Neuron (in vitro differentiated cells): Measurements from ENCODE around the gene COL12A1.

ENCODE experiments used
- H2AFZ ChIP-seq: one replicate; pipeline ENCODE4 v1.6.1; 2013; ENCODE audit warnings: low read depth, mild to moderate bottlenecking, inconsistent platforms, low read length, moderate library complexity
- H3K27me3 ChIP-seq: one replicate; pipeline ENCODE4 v1.6.1; 2013; ENCODE audit warnings: low read length; ENCODE audit not compliant: insufficient read depth
- H3K36me3 ChIP-seq: one replicate; pipeline ENCODE4 v1.6.1; 2013; ENCODE audit warnings: low read length; ENCODE audit not compliant: insufficient read depth
- H3K4me1 ChIP-seq: one replicate; pipeline ENCODE4 v1.6.1; 2013; ENCODE audit warnings: low read length; ENCODE audit not compliant: insufficient read depth
- H3K4me3 ChIP-seq: 2 replicates; pipeline ENCODE4 v1.5.1; 2013; ENCODE audit warnings: mild to moderate bottlenecking, low read length, moderate library complexity
- H3K9me3 ChIP-seq: one replicate; pipeline ENCODE4 v1.6.1; 2013; ENCODE audit warnings: low read length

Gene COL12A1

DNA sequence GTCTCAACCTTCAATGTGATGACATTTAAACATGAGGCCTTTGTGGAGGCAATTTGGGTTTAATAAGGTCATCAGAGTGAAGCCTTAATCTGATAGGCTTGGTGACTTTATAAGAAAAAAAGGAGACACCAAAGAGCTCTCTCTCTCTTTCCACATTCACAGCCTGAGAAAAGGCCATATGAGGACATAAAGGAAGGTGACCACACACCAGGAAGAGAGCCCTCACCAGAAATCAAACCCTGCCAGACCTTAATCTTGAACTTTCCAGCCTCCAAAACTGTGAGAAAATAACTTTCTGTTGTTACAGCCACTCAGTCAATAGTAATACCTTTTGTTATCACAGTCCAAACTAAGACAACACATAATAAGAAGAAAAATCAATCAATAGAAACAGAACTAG lies 47.7 kb downstream of the COL12A1 start:
- no peaks in the 10 kb centered on the region for H3K36me3 ChIP-seq
- peaks cover 2% of the 10 kb centered on the region for H3K4me1 ChIP-seq
- no peak overlapping the region for H3K4me3 ChIP-seq
- no peak overlapping the region for H2AFZ ChIP-seq
- peaks cover 3% of the 10 kb centered on the region for H3K27me3 ChIP-seq
- no peaks in the 10 kb centered on the region for H3K9me3 ChIP-seq

DNA sequence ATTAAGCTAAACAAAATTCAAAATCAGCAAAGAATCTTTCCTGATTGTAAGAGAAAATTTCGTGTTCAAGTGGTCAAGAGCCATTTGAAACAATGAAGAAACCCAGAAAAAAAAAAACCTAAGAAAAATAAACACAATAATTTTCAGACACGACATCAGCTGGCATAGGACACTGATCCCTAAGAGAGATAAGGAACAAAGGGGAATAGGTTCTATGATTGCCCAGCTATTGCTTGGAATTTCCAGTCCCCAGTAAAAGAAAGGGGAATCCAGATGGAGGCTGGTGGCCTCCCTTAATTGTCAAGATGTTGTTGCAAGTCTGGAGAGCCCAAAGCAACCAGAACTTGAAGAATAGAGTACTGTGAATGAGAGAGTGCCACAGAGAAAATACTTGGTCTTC lies 48.5 kb downstream of the COL12A1 start:
- Histone ChIP-seq H3K4me1 (peaks cover 2% of the 10 kb centered on the region), H3K9me3 (no peaks in the 10 kb centered on the region), H2AFZ (no peak overlapping the region), H3K27me3 (peaks cover 3% of the 10 kb centered on the region), H3K4me3 (no peak overlapping the region), H3K36me3 (no peaks in the 10 kb centered on the region)

- H3K36me3 ChIP-seq: no peaks in the 10 kb centered on the region
- no peak overlapping the region for H2AFZ ChIP-seq
- peaks cover 12% of the 10 kb centered on the region for H3K27me3 ChIP-seq
- no peaks in the 10 kb centered on the region for H3K9me3 ChIP-seq
- no peak overlapping the region for H3K4me3 ChIP-seq
- peaks cover 2% of the 10 kb centered on the region for H3K4me1 ChIP-seq
These were observed 49.5 kb downstream of the COL12A1 start for GRCh38 chr6:75156186-75156878.

DNA sequence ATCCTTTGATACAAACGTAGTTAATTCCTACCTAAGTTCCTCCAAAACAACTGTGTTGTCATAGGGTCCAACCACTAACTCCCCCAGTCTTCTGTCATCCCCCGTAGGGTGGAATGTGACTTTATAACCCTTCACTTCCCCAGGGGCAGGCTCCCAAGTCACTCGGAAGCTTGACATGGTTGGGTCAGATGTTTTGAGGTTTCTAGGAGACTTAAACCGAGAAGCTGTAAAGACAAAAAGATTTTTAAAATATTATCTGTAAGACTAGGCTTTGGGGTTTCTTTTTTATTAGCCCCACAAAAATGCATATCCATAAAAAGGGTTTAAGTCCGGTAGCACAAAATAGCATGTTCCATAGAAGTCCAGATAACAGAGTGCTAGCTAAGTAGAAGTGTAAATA lies 50.2 kb downstream of the COL12A1 start:
- no peaks in the 10 kb centered on the region for H3K9me3 ChIP-seq
- H2AFZ ChIP-seq: no peak overlapping the region
- peaks cover 2% of the 10 kb centered on the region for H3K4me1 ChIP-seq
- H3K27me3 ChIP-seq: peaks cover 12% of the 10 kb centered on the region
- H3K4me3 ChIP-seq: no peak overlapping the region
- no peaks in the 10 kb centered on the region for H3K36me3 ChIP-seq

- H3K27me3 ChIP-seq: peaks cover 12% of the 10 kb centered on the region
- peaks cover 2% of the 10 kb centered on the region for H3K4me1 ChIP-seq
- no peak overlapping the region for H2AFZ ChIP-seq
- no peaks in the 10 kb centered on the region for H3K9me3 ChIP-seq
- no peak overlapping the region for H3K4me3 ChIP-seq
- no peaks in the 10 kb centered on the region for H3K36me3 ChIP-seq
These were observed 50.9 kb downstream of the COL12A1 start for GRCh38 chr6:75154973-75155372.

DNA sequence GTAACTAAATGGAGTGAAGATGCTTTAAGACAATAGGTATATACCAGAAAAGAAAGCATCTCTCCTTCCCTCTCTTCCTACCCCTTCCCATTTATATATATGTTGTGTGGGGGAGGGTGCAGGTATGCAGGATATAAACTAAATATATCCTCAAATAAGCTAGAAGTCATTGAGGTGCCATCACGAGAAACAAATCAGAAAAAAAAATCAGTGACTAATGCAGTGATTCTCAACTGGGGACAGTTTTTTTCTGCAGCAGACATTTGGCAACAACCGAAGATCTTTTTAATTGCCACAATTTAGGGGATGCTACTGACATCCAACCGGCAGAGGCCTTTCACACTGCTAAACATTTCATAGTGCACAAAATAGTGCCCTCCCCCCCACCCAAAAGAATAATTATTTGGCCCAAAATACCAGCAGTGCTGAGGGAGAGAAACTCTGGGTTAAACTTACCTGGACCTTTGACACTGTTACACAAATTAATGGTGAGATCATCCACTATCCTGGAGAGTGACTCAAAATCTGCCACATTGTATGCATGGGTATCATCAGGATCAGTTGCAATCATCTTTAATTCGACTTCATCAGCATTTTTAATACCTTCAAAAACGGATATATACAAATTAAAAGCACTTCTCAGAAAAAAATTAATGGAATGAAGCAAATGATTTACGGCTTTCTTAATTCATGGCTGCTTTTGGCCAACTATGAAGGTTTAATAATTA lies 55.0 kb downstream of the COL12A1 start:
- Histone ChIP-seq H3K4me1 (peaks cover 12% of the 10 kb centered on the region), H3K9me3 (peaks cover 3% of the 10 kb centered on the region), H3K4me3 (no peak overlapping the region), H2AFZ (no peak overlapping the region), H3K36me3 (no peaks in the 10 kb centered on the region), H3K27me3 (peaks cover 11% of the 10 kb centered on the region)

GRCh38 chr6:75149696-75150095 lies 56.2 kb downstream of the COL12A1 start:
- no peak overlapping the region for H3K4me3 ChIP-seq
- no peaks in the 10 kb centered on the region for H3K36me3 ChIP-seq
- H3K9me3 ChIP-seq: peaks cover 3% of the 10 kb centered on the region
- no peak overlapping the region for H2AFZ ChIP-seq
- peaks cover 11% of the 10 kb centered on the region for H3K27me3 ChIP-seq
- peaks cover 10% of the 10 kb centered on the region for H3K4me1 ChIP-seq

DNA sequence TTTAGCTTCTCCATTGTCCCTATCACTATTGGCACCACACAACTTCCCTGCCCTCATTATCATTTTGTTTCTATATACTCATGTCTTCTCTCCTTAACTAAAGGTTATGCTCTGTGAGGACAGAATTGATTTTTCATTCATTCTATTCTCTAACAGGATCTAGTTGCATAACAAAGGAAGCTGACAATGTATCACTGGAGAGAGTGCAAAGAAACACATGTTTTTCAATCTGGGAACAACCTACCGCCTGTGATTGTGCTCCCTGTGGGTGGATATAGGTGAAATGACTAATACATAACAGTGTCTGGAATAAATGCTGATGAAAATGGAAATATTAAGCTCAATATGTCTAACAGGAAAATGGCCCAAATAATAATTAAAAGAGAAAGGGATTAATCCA lies 56.6 kb downstream of the COL12A1 start:
- Histone ChIP-seq H3K36me3 (no peaks in the 10 kb centered on the region), H3K9me3 (peaks cover 3% of the 10 kb centered on the region), H3K4me1 (peaks cover 10% of the 10 kb centered on the region), H3K27me3 (peaks cover 11% of the 10 kb centered on the region), H2AFZ (no peak overlapping the region), H3K4me3 (no peak overlapping the region)

DNA sequence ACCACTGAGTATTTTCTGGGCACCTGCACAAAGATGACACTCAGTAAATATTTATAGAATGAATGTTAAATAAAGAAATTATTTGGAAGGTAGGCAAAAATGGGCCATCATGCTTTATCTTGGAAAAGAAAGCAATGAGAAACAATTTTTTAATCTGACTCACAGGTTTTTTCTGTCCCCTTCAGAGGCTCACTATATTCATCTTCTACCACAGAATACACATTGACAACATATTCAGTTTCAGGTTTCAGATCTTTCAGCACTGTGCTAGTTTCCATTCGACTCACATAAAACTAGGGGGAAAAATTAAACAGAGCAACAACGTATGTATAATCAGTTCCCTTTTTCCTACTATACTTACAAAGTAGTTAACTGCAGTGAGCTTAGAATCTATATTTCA lies 58.3 kb downstream of the COL12A1 start:
- Histone ChIP-seq H3K27me3 (peaks cover 16% of the 10 kb centered on the region), H3K9me3 (peaks cover 3% of the 10 kb centered on the region), H3K4me3 (no peak overlapping the region), H3K4me1 (peaks cover 12% of the 10 kb centered on the region), H2AFZ (no peak overlapping the region), H3K36me3 (no peaks in the 10 kb centered on the region)

GRCh38 chr6:75145976-75146375 lies 59.9 kb downstream of the COL12A1 start:
- Histone ChIP-seq H3K27me3 (peaks cover 6% of the 10 kb centered on the region), H3K4me3 (no peak overlapping the region), H3K9me3 (peaks cover 3% of the 10 kb centered on the region), H3K4me1 (peaks cover 20% of the 10 kb centered on the region), H2AFZ (no peak overlapping the region), H3K36me3 (no peaks in the 10 kb centered on the region)

- Histone ChIP-seq H3K9me3 (peaks cover 3% of the 10 kb centered on the region), H3K36me3 (no peaks in the 10 kb centered on the region), H3K27me3 (peaks cover 6% of the 10 kb centered on the region), H2AFZ (no peak overlapping the region), H3K4me3 (no peak overlapping the region), H3K4me1 (peaks cover 20% of the 10 kb centered on the region)
These were observed 60.6 kb downstream of the COL12A1 start for GRCh38 chr6:75145211-75145610.

DNA sequence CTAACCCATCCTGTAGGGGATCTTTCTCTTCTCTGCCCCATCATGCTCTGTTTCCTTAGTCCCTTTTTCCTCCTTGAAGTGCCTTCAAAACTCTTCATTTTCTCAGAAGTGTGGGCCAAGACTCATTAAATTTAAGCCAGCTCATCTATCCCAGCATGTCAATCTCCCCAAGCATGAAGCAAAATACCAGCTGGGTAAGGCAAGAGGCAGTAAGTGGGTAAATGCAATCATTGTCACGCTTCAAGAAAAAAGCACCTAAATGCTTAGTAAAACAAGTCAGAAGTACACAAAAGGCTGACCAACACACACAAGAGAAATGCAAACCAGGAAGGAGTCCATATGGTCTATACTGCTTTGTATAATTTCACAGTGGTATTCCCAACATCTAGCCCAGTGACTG lies 61.5 kb downstream of the COL12A1 start:
- H3K4me3 ChIP-seq: no peak overlapping the region
- H3K36me3 ChIP-seq: no peaks in the 10 kb centered on the region
- H3K27me3 ChIP-seq: peaks cover 6% of the 10 kb centered on the region
- H3K4me1 ChIP-seq: peaks cover 19% of the 10 kb centered on the region
- peaks cover 3% of the 10 kb centered on the region for H3K9me3 ChIP-seq
- no peak overlapping the region for H2AFZ ChIP-seq

DNA sequence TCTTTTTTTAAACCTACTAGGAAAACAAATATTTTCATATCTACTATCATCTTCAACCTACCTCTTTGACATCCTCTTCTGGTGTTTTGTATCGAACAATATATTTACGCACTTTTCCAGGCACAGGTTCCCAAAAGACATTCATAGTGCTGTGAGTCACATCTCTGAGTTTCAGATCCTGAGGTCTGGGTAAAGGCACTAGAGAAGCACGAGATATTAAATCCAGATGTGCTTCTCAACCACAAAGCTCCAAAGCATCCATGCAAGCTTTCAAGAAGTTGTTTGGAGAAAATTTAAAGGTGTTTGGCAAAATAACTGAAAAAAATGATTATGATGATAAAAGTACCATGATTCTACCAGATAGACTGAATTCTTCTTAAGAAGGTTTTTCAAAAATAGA lies 62.7 kb downstream of the COL12A1 start:
- no peaks in the 10 kb centered on the region for H3K36me3 ChIP-seq

More for the DNA sequence above, 62.7 kb downstream of the COL12A1 start:
- Histone ChIP-seq H3K4me1 (peaks cover 10% of the 10 kb centered on the region), H3K9me3 (peaks cover 1% of the 10 kb centered on the region), H3K27me3 (peaks cover 6% of the 10 kb centered on the region), H3K4me3 (no peak overlapping the region), H2AFZ (no peak overlapping the region)
